ENCODE measurements around the gene RPS2.

- TF ChIP-seq POLR2A (IDR thresholded peaks at IDR 0.05) (no peak), CTCF (IDR thresholded peaks at IDR 0.05) (no peak), POLR2AphosphoS5 (IDR thresholded peaks at IDR 0.05) (no peak), EP300 (IDR thresholded peaks at IDR 0.05) (no peak)
Observed at GRCh38 chr16:1987198-1987597, 22.6 kb upstream of the RPS2 start.
